Measurements from ENCODE around the gene ZBED1.
"Not testable (repeated sequence)": the region's sequence is repeated elsewhere in the genome, so short reads cannot be mapped to it uniquely, and the experiment has no call there.

The ZBED1 gene

DNA sequence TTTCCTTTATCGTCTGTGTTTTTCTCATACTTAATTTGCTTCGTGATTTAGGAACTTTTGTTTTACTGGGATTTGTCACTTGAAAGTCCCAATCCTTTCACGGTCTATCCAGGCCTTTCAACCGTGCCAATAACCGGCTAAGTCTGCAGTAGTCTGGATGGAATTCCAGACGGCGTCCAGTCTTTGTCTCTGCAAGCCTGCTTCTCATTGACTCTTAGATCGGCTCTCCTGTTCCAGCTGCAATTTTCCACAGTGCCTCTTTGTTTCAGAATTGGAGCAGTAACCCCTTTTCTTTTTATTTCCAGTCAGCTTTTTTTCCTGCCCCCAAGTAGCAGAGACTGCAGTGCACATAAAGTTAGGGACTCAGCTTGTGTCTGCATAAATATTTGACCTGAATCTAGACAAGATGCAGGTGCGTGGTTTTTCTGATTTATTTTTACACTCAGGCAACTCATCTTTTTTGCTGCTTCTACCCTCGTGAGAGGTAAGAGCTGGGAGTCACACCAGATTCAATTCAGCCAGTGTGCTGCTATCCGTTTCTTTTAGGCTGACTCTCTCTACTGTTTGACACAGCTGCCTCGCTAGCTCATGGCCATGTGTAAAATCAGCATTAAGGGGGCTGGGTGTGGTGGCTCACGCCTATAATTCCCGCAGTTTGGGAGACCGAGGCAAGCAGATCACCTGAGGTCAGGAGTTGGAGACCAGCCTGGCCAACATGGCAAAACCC lies 37.4 kb upstream of the ZBED1 start:
- Histone ChIP-seq H3K9ac (ENCODE audit: low read depth, low read length) (no peak overlapping the region), H3K27ac (ENCODE audit: low read depth, low read length) (no peak overlapping the region), H3K9me3 (ENCODE audit: control insufficient read depth, insufficient read depth, low read length) (no peaks in the 10 kb centered on the region), H3K27me3 (ENCODE audit: control insufficient read depth, insufficient read depth, low read length) (no peaks in the 10 kb centered on the region), H3K4me1 (ENCODE audit: control insufficient read depth, insufficient read depth, low read length) (no peaks in the 10 kb centered on the region), H3K4me3 (ENCODE audit: low read depth, low read length) (no peak overlapping the region), H3K36me3 (ENCODE audit: control insufficient read depth, insufficient read depth, low read length) (no peaks in the 10 kb centered on the region)

DNA sequence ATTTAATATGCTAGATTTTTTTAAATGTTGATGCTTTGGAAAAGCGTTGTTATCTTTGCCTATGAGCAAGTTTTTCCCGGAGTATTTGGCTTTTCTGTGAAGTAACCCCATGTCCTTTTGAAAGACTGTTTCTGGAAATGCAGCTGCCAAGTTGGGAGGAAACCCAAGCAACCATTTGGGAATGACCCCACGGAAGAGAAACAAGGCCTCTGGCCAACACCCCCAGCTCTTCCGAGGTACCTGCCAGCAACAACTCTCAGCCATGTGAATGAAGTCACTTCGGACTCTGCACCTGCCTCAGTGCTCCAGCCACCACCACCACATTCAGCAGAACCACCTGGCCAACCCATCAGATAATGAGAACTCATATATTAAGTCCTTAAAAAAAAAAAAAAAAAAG lies 36.2 kb upstream of the ZBED1 start:
- Histone ChIP-seq H3K4me3 (ENCODE audit: low read depth, low read length) (no peak overlapping the region), H3K9ac (ENCODE audit: low read depth, low read length) (no peak overlapping the region), H3K27me3 (ENCODE audit: control insufficient read depth, insufficient read depth, low read length) (no peaks in the 10 kb centered on the region), H3K27ac (ENCODE audit: low read depth, low read length) (no peak overlapping the region), H3K9me3 (ENCODE audit: control insufficient read depth, insufficient read depth, low read length) (no peaks in the 10 kb centered on the region), H3K36me3 (ENCODE audit: control insufficient read depth, insufficient read depth, low read length) (no peaks in the 10 kb centered on the region), H3K4me1 (ENCODE audit: control insufficient read depth, insufficient read depth, low read length) (no peaks in the 10 kb centered on the region)

GRCh38 chrX:2536141-2536540 lies 35.4 kb upstream of the ZBED1 start:
- Histone ChIP-seq H3K27ac (ENCODE audit: low read depth, low read length) (no peak overlapping the region), H3K36me3 (ENCODE audit: control insufficient read depth, insufficient read depth, low read length) (no peaks in the 10 kb centered on the region), H3K27me3 (ENCODE audit: control insufficient read depth, insufficient read depth, low read length) (no peaks in the 10 kb centered on the region), H3K9ac (ENCODE audit: low read depth, low read length) (no peak overlapping the region), H3K4me3 (ENCODE audit: low read depth, low read length) (no peak overlapping the region), H3K9me3 (ENCODE audit: control insufficient read depth, insufficient read depth, low read length) (no peaks in the 10 kb centered on the region), H3K4me1 (ENCODE audit: control insufficient read depth, insufficient read depth, low read length) (no peaks in the 10 kb centered on the region)

DNA sequence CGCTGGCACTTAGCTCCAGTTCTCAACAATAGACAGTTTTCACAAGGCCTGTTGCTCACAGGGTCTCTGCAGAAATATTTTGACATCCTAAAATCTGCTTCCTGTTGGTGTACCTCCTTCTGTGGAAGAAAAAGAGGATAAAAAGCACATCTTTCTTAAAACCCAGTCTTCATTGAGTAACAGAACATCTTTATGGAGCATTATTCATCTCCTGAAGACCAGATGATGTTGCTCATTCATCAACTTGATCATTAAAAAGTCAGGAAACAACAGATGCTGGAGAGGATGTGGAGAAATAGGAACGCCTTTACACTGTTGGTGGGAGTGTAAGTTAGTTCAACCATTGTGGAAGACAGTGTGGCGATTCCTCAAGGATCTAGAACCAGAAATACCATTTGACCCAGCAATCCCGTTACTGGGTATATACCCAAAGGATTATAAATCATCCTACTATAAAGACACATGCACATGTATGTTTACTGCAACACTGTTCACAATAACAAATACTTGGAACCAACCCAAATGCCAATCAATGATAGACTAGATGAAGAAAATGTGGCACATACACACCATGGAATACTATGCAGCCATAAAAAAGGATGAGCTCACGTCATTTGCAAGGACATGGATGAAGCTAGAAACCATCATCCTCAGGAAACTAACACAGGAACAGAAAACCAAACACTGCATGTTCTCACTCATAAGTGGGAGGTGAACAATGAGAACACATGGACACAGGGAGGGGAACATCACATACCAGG lies 33.7 kb upstream of the ZBED1 start:
- H3K4me1 ChIP-seq (ENCODE audit: control insufficient read depth, insufficient read depth, low read length); H3K4me3 ChIP-seq (ENCODE audit: low read depth, low read length); H3K27me3 ChIP-seq (ENCODE audit: control insufficient read depth, insufficient read depth, low read length); H3K27ac ChIP-seq (ENCODE audit: low read depth, low read length); H3K9ac ChIP-seq (ENCODE audit: low read depth, low read length); H3K36me3 ChIP-seq (ENCODE audit: control insufficient read depth, insufficient read depth, low read length); H3K9me3 ChIP-seq (ENCODE audit: control insufficient read depth, insufficient read depth, low read length): not testable (repeated sequence)

GRCh38 chrX:2533424-2533823 lies 32.6 kb upstream of the ZBED1 start:
- Histone ChIP-seq H3K4me3 (ENCODE audit: low read depth, low read length) (no peak overlapping the region), H3K27ac (ENCODE audit: low read depth, low read length) (no peak overlapping the region), H3K36me3 (ENCODE audit: control insufficient read depth, insufficient read depth, low read length) (no peaks in the 10 kb centered on the region), H3K9me3 (ENCODE audit: control insufficient read depth, insufficient read depth, low read length) (no peaks in the 10 kb centered on the region), H3K4me1 (ENCODE audit: control insufficient read depth, insufficient read depth, low read length) (no peaks in the 10 kb centered on the region), H3K9ac (ENCODE audit: low read depth, low read length) (no peak overlapping the region), H3K27me3 (ENCODE audit: control insufficient read depth, insufficient read depth, low read length) (no peaks in the 10 kb centered on the region)

GRCh38 chrX:2526390-2526789 lies 25.6 kb upstream of the ZBED1 start:
- Histone ChIP-seq H3K27ac (ENCODE audit: low read depth, low read length) (no peak overlapping the region), H3K9me3 (ENCODE audit: control insufficient read depth, insufficient read depth, low read length) (no peaks in the 10 kb centered on the region), H3K4me3 (ENCODE audit: low read depth, low read length) (no peak overlapping the region), H3K9ac (ENCODE audit: low read depth, low read length) (no peak overlapping the region), H3K36me3 (ENCODE audit: control insufficient read depth, insufficient read depth, low read length) (no peaks in the 10 kb centered on the region), H3K4me1 (ENCODE audit: control insufficient read depth, insufficient read depth, low read length) (peaks cover 10% of the 10 kb centered on the region), H3K27me3 (ENCODE audit: control insufficient read depth, insufficient read depth, low read length) (no peaks in the 10 kb centered on the region)

DNA sequence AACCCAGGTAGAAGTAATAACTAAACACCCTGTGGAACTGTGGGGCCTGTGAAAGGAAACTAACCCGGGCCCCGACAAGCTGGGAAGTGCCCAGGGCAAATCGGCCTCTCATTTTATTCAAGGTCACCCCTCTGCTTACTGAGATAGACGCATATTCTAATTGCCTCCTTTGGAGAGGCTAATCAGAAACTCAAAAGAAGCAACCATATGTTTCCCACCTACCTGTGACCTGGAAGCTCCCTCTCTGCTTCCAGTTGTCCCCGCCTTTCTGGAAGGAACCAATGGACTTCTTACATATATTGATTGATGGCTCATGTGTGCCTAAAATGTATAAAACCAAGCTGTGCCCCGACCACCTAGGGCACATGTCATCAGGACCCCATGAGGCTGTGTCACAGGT lies 23.1 kb upstream of the ZBED1 start:
- no peaks in the 10 kb centered on the region for H3K9me3 ChIP-seq (ENCODE audit: control insufficient read depth, insufficient read depth, low read length)
- no peak overlapping the region for H3K9ac ChIP-seq (ENCODE audit: low read depth, low read length)
- no peak overlapping the region for H3K4me3 ChIP-seq (ENCODE audit: low read depth, low read length)
- H3K36me3 ChIP-seq (ENCODE audit: control insufficient read depth, insufficient read depth, low read length) = no peaks in the 10 kb centered on the region
- H3K27me3 ChIP-seq (ENCODE audit: control insufficient read depth, insufficient read depth, low read length) = no peaks in the 10 kb centered on the region
- peak overlapping the region; percentile 67 for H3K27ac ChIP-seq (ENCODE audit: low read depth, low read length)
- H3K4me1 ChIP-seq (ENCODE audit: control insufficient read depth, insufficient read depth, low read length) = peaks cover 10% of the 10 kb centered on the region

GRCh38 chrX:2521927-2522386 lies 21.2 kb upstream of the ZBED1 start:
- Histone ChIP-seq H3K9me3 (ENCODE audit: control insufficient read depth, insufficient read depth, low read length) (no peaks in the 10 kb centered on the region), H3K36me3 (ENCODE audit: control insufficient read depth, insufficient read depth, low read length) (no peaks in the 10 kb centered on the region), H3K4me3 (ENCODE audit: low read depth, low read length) (no peak overlapping the region), H3K9ac (ENCODE audit: low read depth, low read length) (no peak overlapping the region), H3K27me3 (ENCODE audit: control insufficient read depth, insufficient read depth, low read length) (no peaks in the 10 kb centered on the region), H3K27ac (ENCODE audit: low read depth, low read length) (no peak overlapping the region), H3K4me1 (ENCODE audit: control insufficient read depth, insufficient read depth, low read length) (peaks cover 10% of the 10 kb centered on the region)

GRCh38 chrX:2521092-2521926 lies 20.5 kb upstream of the ZBED1 start:
- no peak overlapping the region for H3K9ac ChIP-seq (ENCODE audit: low read depth, low read length)
- H3K9me3 ChIP-seq (ENCODE audit: control insufficient read depth, insufficient read depth, low read length) = no peaks in the 10 kb centered on the region
- H3K36me3 ChIP-seq (ENCODE audit: control insufficient read depth, insufficient read depth, low read length) = no peaks in the 10 kb centered on the region
- H3K4me3 ChIP-seq (ENCODE audit: low read depth, low read length) = no peak overlapping the region
- H3K4me1 ChIP-seq (ENCODE audit: control insufficient read depth, insufficient read depth, low read length) = peaks cover 10% of the 10 kb centered on the region
- no peak overlapping the region for H3K27ac ChIP-seq (ENCODE audit: low read depth, low read length)
- H3K27me3 ChIP-seq (ENCODE audit: control insufficient read depth, insufficient read depth, low read length) = no peaks in the 10 kb centered on the region

DNA sequence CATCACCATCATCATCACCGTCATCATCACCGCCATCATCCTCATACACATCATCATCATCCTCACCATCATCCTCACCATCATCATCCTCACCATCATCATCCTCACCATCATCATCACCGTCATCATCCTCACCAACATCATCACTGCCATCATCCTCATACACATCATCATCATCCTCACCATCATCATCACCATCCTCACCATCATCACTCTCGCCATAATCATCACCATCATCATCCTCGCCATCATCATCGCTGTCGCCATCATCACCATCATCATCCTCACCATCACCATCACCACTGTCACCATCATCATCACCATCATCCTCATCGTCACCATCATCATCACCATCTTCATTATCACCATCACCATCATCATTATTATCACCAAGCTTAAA lies 19.8 kb upstream of the ZBED1 start:
- Histone ChIP-seq H3K4me1 (ENCODE audit: control insufficient read depth, insufficient read depth, low read length) (peaks cover 10% of the 10 kb centered on the region), H3K9me3 (ENCODE audit: control insufficient read depth, insufficient read depth, low read length) (no peaks in the 10 kb centered on the region), H3K27me3 (ENCODE audit: control insufficient read depth, insufficient read depth, low read length) (no peaks in the 10 kb centered on the region), H3K36me3 (ENCODE audit: control insufficient read depth, insufficient read depth, low read length) (no peaks in the 10 kb centered on the region), H3K9ac (ENCODE audit: low read depth, low read length) (no peak overlapping the region), H3K4me3 (ENCODE audit: low read depth, low read length) (no peak overlapping the region), H3K27ac (ENCODE audit: low read depth, low read length) (no peak overlapping the region)

GRCh38 chrX:2519638-2520037 lies 18.9 kb upstream of the ZBED1 start:
- not testable (repeated sequence) for H3K4me1 ChIP-seq (ENCODE audit: control insufficient read depth, insufficient read depth, low read length); H3K27ac ChIP-seq (ENCODE audit: low read depth, low read length); H3K9me3 ChIP-seq (ENCODE audit: control insufficient read depth, insufficient read depth, low read length); H3K9ac ChIP-seq (ENCODE audit: low read depth, low read length); H3K4me3 ChIP-seq (ENCODE audit: low read depth, low read length); H3K27me3 ChIP-seq (ENCODE audit: control insufficient read depth, insufficient read depth, low read length); H3K36me3 ChIP-seq (ENCODE audit: control insufficient read depth, insufficient read depth, low read length)

All from HUES48 (cell line).